ENCODE results near the gene ACOXL.

The ACOXL gene

GRCh38 chr2:111140815-111141214, 408.4 kb downstream of the ACOXL start:
- H3K4me3 ChIP-seq (ENCODE audit: low read depth, low read length) = no peak overlapping the region
- no peak for TF ChIP-seq CTCF (conservative IDR thresholded peaks at IDR 0.05; ENCODE audit: low read depth, low read length)
- no peak for DNase-seq (ENCODE audit: low read depth)

GRCh38 chr2:111142101-111142500, 409.7 kb downstream of the ACOXL start:
- no peak for TF ChIP-seq CTCF (conservative IDR thresholded peaks at IDR 0.05; ENCODE audit: low read depth, low read length)
- DNase-seq (ENCODE audit: low read depth) = no peak
- H3K4me3 ChIP-seq (ENCODE audit: low read depth, low read length) = no peak overlapping the region

GRCh38 chr2:111143107-111143842, 410.9 kb downstream of the ACOXL start:
- no peak overlapping the region for H3K4me3 ChIP-seq (ENCODE audit: low read depth, low read length)
- no peak for TF ChIP-seq CTCF (conservative IDR thresholded peaks at IDR 0.05; ENCODE audit: low read depth, low read length)
- no peak for DNase-seq (ENCODE audit: low read depth)

- TF ChIP-seq CTCF (conservative IDR thresholded peaks at IDR 0.05; ENCODE audit: low read depth, low read length) = no peak
- H3K4me3 ChIP-seq (ENCODE audit: low read depth, low read length) = no peak overlapping the region
- no peak for DNase-seq (ENCODE audit: low read depth)
Measured at GRCh38 chr2:111143843-111144198, 411.4 kb downstream of the ACOXL start.

GRCh38 chr2:111145103-111145760, 412.9 kb downstream of the ACOXL start:
- no peak overlapping the region for H3K4me3 ChIP-seq (ENCODE audit: low read depth, low read length)
- TF ChIP-seq CTCF (conservative IDR thresholded peaks at IDR 0.05; ENCODE audit: low read depth, low read length) = no peak
- no peak for DNase-seq (ENCODE audit: low read depth)

- DNase-seq (ENCODE audit: low read depth) = no peak
- H3K4me3 ChIP-seq (ENCODE audit: low read depth, low read length) = no peak overlapping the region
- no peak for TF ChIP-seq CTCF (conservative IDR thresholded peaks at IDR 0.05; ENCODE audit: low read depth, low read length)
Measured at GRCh38 chr2:111145951-111146350, 413.6 kb downstream of the ACOXL start.
